OCI-LY1 (cell line): ENCODE measurements around the gene NKAIN4.

Experiments used
- CTCF ChIP-seq: fragments of 200-600 bp; sonication (generic), shearing (Covaris generic); IDR thresholded peaks from 2 replicates; pipeline ENCODE4 v1.5.1; 2017; ENCODE audit warnings: mild to moderate bottlenecking, antibody characterized with exemption, low read length, moderate library complexity, mixed read lengths
- EZH2 ChIP-seq: fragments of 200-600 bp; sonication (generic), shearing (Covaris generic); IDR thresholded peaks from 2 replicates; pipeline ENCODE4 v1.8.0; 2017; ENCODE audit warnings: borderline replicate concordance, mixed run types, mild to moderate bottlenecking, antibody characterized with exemption, low read length, moderate library complexity, mixed read lengths

GRCh38 chr20:63218701-63219446 lies 35.4 kb downstream of the NKAIN4 start:
- TF ChIP-seq CTCF (peak; percentile 15), EZH2 (no peak)
